IPS-18c (cell line): ENCODE data around the gene ZSWIM4.

Source experiments
- H3K4me3 ChIP-seq: 2 replicates; pipeline ENCODE4 v1.7.0; 2013; ENCODE audit warnings: low read depth, mild to moderate bottlenecking, low read length, moderate library complexity; ENCODE audit not compliant: insufficient read depth
- H3K9me3 ChIP-seq: one replicate; pipeline ENCODE4 v1.6.1; 2013; ENCODE audit warnings: mild to moderate bottlenecking, low read length, moderate library complexity; ENCODE audit not compliant: control insufficient read depth, insufficient read depth

The ZSWIM4 gene

GRCh38 chr19:13796301-13797057 is 1.2 kb downstream of the ZSWIM4 start:
- peak overlapping the region; percentile 69 for H3K4me3 ChIP-seq
- H3K9me3 ChIP-seq, result no peaks in the 10 kb centered on the region

GRCh38 chr19:13797058-13797440 is 1.8 kb downstream of the ZSWIM4 start:
- no peak overlapping the region for H3K4me3 ChIP-seq
- H3K9me3 ChIP-seq, result no peaks in the 10 kb centered on the region

GRCh38 chr19:13797870-13798269 is 2.6 kb downstream of the ZSWIM4 start:
- Histone ChIP-seq H3K9me3 (no peaks in the 10 kb centered on the region), H3K4me3 (no peak overlapping the region)

- no peaks in the 10 kb centered on the region for H3K9me3 ChIP-seq
- no peak overlapping the region for H3K4me3 ChIP-seq
These were observed 4.4 kb downstream of the ZSWIM4 start for GRCh38 chr19:13799669-13800068.

DNA sequence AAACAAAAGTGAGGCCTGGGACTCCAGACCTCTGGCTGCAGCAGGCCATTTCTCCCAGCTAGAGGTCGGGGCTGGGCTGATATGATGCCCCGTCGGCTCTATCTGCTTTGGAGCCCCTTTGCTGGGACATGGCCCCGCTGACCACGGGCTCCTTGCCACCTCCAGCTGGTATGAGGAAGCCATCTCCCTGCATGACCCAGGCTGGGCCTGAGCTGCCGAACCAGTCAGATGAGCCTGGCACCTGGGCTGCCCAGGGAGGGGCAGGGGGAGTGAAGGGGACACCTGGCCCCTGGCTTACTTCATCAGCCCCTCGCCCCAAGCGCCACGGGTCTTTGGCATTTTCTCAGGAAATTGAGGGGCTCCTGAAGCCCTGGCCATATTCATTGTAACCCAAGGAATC is 7.8 kb downstream of the ZSWIM4 start:
- no peaks in the 10 kb centered on the region for H3K9me3 ChIP-seq
- no peak overlapping the region for H3K4me3 ChIP-seq

DNA sequence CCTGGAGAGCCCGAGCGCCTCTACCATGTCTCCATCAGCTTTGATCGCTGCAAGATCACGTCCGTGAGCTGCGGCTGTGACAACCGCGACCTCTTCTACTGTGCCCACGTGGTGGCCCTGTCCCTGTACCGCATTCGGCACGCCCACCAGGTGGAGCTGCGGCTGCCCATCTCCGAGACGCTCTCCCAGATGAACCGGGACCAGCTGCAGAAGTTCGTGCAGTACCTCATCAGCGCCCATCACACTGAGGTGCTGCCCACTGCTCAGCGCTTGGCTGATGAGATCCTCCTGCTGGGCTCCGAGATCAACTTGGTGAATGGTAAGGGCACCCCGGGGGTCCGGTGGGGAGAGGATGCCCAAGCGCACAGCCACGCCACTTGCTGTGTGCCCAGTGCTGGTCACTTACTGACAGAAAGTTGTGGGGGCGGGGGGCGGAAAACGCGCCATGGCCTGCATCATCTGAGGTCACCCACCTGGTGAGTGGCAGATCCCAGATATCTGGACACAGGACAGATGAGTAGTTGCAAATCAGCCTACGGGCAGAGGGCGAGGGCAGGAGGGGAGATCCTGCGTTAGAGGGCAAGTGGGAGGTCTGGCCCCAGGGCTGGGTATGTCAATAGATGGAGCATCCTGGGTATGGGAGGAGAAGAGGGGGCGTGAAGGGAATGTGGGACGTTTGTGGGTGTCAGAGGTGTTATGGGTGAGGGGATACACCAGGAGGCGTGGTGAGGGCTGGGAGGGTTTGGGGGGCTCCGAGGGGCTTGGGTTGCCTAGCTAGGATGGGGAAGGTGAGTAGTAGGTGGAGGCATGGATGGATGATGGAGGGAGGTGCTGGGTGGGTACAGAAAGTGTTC is 9.8 kb downstream of the ZSWIM4 start:
- no peaks in the 10 kb centered on the region for H3K9me3 ChIP-seq
- H3K4me3 ChIP-seq, result no peak overlapping the region

- Histone ChIP-seq H3K4me3 (no peak overlapping the region), H3K9me3 (no peaks in the 10 kb centered on the region)
These were observed 11.5 kb downstream of the ZSWIM4 start for GRCh38 chr19:13806728-13807127.

- Histone ChIP-seq H3K9me3 (no peaks in the 10 kb centered on the region), H3K4me3 (no peak overlapping the region)
These were observed 12.3 kb downstream of the ZSWIM4 start for GRCh38 chr19:13807421-13808021.

GRCh38 chr19:13808856-13809255 is 13.6 kb downstream of the ZSWIM4 start:
- H3K4me3 ChIP-seq, result no peak overlapping the region
- no peaks in the 10 kb centered on the region for H3K9me3 ChIP-seq

DNA sequence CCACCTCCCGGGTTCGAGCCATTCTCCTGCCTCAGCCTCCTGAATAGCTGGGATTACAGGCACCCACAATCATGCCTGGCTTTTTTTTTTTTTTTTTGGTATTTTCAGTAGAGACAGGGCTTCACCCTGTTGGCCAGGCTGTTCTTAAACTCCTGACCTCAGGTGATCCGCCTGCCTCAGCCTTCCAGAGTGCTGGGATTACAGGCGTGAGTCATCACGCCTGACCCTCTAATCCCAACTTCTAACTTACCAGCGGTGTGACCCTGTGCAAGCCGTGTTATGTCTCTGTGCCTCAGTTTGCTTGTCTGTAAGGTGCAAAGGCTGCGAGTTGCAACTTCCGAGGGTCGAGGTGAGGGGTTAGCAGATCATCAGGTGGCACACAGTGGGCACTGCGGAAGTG is 17.3 kb downstream of the ZSWIM4 start:
- no peak overlapping the region for H3K4me3 ChIP-seq
- no peaks in the 10 kb centered on the region for H3K9me3 ChIP-seq

- no peak overlapping the region for H3K4me3 ChIP-seq
- no peaks in the 10 kb centered on the region for H3K9me3 ChIP-seq
These were observed 17.9 kb downstream of the ZSWIM4 start for GRCh38 chr19:13813147-13813546.

DNA sequence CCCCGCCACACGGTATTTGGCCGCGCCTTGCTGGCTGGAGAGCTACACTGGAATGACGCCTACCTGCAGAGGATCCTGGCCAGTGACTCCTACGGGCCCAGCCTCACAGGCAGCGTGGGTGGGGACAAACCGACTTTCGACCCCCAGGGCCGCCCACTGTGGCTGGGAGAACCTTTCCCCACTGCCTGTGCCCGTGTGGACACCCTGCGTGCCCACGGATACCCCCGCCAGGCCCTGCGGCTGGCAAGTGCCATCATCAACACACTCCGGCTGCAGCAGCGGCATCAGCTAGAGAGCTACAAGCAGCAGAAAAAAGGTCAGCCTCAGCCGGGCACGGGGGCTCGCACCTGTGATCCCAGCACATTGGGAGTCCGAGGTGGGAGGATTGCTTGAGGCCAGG is 19.3 kb downstream of the ZSWIM4 start:
- H3K9me3 ChIP-seq, result no peaks in the 10 kb centered on the region
- no peak overlapping the region for H3K4me3 ChIP-seq

GRCh38 chr19:13817018-13817614 is 21.9 kb downstream of the ZSWIM4 start:
- H3K4me3 ChIP-seq, result peak overlapping the region; percentile 76
- no peaks in the 10 kb centered on the region for H3K9me3 ChIP-seq

GRCh38 chr19:13817615-13818371 is 22.6 kb downstream of the ZSWIM4 start:
- H3K9me3 ChIP-seq, result no peaks in the 10 kb centered on the region
- peak overlapping the region; percentile 76 for H3K4me3 ChIP-seq

- H3K9me3 ChIP-seq, result no peaks in the 10 kb centered on the region
- H3K4me3 ChIP-seq, result no peak overlapping the region
These were observed 24.0 kb downstream of the ZSWIM4 start for GRCh38 chr19:13819238-13819637.

DNA sequence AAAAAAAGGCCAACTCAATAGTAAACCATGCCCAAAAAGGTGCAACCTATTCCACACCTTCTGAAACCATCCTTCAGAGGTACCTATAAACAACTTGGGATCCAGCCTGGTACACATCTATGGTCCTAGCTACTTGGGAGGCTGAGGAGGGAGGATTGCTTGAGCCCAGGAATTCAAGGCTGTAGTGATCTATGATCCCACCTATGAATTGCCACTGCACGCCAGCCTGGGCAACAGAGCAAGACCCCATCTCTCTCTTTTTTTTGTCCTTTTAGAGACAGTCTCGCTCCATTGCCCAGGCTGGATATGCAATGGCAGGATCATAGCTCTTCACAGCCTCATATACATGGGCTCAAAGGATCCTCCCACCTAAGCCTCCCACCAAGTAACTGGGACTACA is 26.0 kb downstream of the ZSWIM4 start:
- no peak overlapping the region for H3K4me3 ChIP-seq
- H3K9me3 ChIP-seq, result no peaks in the 10 kb centered on the region

DNA sequence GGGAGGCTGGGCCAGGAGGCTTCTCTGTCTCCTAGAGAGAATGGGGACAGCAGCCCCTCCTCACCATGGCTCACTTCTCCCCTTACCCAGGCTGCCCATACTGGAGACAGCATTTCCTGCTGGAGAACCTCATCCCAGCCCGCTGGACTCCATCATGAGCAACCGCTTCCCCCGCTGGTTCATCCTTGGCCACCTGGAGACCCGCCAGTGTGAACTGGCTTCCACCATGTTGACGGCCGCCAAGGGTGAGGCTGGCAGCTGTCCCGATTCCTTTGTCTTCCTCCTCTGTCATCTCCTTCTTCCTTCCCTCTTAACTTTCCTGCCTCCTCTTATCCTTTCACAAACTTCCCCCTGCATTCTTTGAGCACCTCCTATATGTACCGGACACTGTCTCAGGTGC is 28.0 kb downstream of the ZSWIM4 start:
- Histone ChIP-seq H3K9me3 (no peaks in the 10 kb centered on the region), H3K4me3 (no peak overlapping the region)
